Retinal pigment epithelial cell (primary cell): ENCODE data around the gene SGSH.
A peak's percentile ranks its signal among the peaks of the same experiment; 100 is the strongest.
"Not testable (repeated sequence)": the region's sequence is repeated elsewhere in the genome, so short reads cannot be mapped to it uniquely, and the experiment has no call there.

Source experiments
- DNase-seq: peaks from one replicate; pipeline ENCODE4 v3.0.0-alpha.2; 2010; ENCODE audit warnings: low read depth
- H3K4me3 ChIP-seq: 2 replicates; pipeline ENCODE4 v1.5.1; 2011; ENCODE audit warnings: mild to moderate bottlenecking, low read length, control low read depth, moderate library complexity
- TF ChIP-seq, protein P1 (sequence below): conservative IDR thresholded peaks from 2 replicates; pipeline ENCODE4 v1.5.1; 2011; ENCODE audit warnings: low read depth, low read length, control low read depth, inconsistent platforms

The SGSH gene

DNA sequence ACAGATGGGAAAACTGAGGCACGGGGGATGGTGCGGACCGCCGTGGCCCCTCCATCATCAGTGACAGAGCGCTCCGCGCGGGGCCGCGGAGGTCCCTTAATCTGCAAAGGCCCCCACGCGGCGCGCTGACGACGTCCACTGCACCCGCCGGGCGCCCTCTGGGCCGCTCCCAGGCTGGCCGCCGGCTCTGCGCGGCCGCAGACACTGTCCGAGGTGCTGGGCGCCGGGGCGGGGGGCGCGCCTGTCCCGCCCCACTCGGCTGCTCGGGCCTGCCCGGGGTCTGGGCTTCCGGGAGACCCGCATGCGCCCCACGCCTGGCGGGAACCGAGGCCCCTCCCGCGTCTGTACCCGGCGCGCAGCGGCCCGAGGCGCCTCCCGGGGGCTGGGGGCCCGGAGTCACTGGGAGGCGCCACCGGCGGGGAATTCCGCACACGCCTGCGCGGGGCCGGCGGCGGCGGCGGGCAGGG is 40.0 kb upstream of the SGSH start:
- peak overlapping the region; percentile 37 for H3K4me3 ChIP-seq
- DNase-seq = no peak
- TF ChIP-seq, protein P1, sequence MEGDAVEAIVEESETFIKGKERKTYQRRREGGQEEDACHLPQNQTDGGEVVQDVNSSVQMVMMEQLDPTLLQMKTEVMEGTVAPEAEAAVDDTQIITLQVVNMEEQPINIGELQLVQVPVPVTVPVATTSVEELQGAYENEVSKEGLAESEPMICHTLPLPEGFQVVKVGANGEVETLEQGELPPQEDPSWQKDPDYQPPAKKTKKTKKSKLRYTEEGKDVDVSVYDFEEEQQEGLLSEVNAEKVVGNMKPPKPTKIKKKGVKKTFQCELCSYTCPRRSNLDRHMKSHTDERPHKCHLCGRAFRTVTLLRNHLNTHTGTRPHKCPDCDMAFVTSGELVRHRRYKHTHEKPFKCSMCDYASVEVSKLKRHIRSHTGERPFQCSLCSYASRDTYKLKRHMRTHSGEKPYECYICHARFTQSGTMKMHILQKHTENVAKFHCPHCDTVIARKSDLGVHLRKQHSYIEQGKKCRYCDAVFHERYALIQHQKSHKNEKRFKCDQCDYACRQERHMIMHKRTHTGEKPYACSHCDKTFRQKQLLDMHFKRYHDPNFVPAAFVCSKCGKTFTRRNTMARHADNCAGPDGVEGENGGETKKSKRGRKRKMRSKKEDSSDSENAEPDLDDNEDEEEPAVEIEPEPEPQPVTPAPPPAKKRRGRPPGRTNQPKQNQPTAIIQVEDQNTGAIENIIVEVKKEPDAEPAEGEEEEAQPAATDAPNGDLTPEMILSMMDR = no peak

DNA sequence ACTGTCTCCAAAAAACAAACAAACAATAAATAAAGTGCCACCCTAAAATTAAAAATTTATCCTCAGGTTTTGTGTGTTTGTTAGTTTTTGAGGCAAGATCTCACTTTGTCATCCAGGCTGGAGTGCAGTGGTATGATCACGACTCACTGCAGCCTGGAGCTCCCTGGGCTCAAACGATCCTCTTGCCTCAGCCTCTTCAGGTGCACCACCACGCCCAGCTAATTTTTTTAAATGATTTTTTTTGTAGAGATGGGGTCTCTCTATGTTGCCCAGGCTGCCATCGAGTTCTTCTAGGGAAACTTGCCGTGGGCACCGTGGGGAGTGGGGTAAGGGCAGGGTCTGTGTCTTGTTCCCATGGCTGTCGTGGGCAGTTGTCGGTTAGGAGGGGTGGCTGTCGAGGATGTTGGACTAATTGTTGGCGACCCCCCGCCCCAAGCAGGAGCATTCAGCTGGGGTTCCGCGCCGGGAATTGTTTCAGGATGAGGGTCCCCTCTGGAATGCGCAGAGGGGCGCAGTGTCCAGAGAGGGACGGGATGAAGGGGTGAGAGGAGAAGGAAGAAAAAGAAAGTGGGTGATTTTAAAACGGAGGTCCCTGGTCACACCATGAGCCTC is 39.4 kb upstream of the SGSH start:
- no peak for DNase-seq
- H3K4me3 ChIP-seq = peak overlapping the region; percentile 37
- TF ChIP-seq, protein P1 = no peak

DNA sequence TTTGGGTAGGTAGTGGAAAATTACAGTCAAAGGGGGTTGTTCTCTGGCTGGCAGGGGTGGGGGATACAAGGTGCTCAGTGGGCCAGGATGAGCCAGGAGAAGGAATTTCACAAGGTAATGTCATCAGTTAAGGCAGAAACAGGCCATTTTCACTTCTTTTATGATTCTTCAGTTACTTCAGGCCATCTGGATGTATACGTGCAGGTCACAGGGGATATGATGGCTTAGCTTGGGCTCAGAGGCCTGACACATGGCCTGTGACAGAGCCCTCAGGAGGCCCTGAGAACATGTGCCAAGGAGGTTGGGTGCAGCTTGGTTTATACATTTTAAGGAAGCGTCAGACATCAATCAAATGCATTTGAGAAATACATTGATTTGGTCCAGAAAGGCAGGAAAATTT is 38.2 kb upstream of the SGSH start:
- not testable (repeated sequence) for H3K4me3 ChIP-seq, DNase-seq

DNA sequence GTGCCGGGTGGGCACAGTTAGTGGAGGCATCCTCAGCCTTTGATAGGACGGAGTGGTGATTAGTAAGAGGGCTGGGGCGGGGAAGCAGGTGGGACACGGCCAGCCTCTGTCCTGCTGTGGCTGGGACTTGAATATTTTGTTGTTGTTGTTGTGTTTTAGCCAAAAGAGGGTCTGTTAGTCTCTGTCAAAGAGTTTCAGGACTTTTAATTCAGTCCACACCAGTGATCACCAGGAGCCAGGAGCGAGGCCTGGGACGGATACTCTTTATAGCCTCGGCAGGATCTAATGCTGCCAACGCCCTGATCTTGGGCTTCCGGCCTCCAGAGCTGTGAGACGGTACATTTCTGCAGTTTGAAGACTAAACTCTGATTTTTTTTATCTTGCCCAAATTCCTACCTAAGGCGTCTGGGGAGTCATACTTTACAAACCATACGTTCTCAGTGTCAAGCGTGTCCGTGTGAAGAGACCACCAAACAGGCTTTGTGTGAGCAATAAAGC is 37.6 kb upstream of the SGSH start:
- DNase-seq = no peak
- H3K4me3 ChIP-seq = no peak overlapping the region
- TF ChIP-seq, protein P1 = no peak

DNA sequence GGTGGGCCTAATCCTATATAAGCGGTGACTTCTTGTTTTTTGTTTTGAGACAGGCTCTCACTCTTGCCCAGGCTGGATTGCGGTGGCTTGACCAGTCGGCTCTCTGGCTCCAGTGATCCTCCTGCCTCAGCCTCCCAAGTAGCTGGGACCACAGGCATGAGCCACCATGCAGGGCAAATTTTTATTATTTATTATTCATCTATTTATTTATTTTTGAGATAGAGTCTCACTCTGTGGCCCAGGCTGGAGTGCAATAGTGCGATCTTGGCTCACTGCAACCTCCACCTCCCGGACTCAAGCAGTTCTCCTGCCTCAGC is 35.9 kb upstream of the SGSH start:
- TF ChIP-seq, protein P1 = no peak
- DNase-seq = no peak
- no peak overlapping the region for H3K4me3 ChIP-seq

DNA sequence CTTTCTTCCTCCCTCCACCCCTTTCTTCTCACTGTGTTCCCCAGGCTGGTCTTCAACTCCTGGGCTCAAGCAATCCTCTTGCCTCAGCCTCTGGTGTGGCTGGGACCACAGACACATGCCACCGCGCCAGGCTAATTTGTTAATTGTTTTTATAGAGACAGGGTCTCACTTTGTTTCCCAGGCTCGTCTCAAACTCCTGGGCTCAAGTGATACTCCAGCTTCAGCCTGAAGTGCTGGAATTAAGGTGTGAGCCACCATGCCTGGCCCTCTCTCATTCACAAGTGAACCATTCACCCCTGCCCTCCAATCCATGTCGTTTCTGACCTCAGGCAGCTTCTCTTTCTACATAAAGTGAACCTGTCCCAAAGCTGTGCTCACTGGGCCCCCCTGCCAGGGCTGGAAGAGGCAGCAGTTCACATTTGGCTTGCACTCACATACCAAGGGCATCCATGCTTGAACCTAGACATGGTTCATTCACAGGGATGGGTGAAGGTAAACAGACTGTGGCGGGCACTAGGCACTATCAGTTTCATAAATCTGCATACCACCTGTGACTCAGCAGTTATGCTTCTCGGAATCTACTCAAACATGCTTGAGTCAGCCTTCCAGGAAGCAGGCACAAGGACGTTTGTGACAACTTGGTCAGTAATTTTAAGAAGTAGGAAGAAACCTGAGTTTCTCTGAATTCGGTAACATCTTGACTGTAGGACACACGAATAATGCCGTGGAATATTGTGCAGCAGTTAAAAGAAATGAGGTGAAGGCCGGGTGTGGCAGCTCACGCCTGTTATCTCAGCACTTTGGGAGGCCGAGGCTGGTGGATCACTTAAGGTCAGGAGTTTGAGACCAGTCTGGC is 34.5 kb upstream of the SGSH start:
- H3K4me3 ChIP-seq = no peak overlapping the region
- DNase-seq = peak; percentile 76
- TF ChIP-seq, protein P1 = no peak

DNA sequence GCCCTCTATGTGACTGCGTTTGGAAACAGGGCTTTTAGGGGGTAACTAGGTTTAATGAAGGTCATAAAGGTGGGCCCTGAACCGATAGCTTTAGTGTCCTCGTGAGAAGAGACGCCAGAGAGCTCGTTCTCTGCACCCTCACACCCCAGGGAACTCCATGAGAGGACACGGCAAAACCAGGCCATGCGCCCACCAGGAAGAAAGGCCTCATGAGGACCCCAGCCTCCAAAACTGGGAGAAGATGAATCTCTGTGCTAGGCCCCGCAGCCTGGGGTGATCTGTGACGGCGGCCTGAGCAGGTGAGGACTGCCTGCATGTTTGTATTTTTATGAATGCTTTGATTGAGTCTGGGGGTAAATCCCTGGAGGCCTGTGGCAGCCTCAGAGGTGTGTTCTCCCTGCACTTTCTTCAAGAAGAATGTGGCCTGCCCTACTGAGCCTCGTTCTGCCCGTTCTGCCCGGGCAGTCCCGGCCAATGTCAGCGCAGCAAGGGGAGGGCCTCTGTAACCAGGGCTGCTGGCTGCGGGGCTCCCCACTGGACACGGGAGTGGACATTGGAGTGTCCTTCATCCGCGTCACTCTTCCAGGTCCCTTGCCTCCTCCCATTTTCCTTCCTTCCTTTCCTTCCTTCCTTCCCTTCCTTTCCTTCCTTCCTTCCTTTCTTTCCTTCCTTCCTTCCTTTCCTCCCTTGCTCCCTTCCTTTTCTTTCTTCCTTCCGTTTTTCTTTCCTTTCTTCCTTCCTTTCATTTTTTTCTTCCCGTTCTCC is 33.7 kb upstream of the SGSH start:
- DNase-seq = no peak
- TF ChIP-seq, protein P1 = no peak
- no peak overlapping the region for H3K4me3 ChIP-seq
